Sciatic nerve (tissue), 2 donors: ENCODE data around the gene SEL1L3. TPM values are rescaled to one million over a fixed set of nuclear protein-coding genes. Genes with fewer than 3 reads are reported as not detected.
"Not testable (repeated sequence)": the region's sequence is repeated elsewhere in the genome, so short reads cannot be mapped to it uniquely, and the experiment has no call there.

Source experiments
- ATAC-seq: fragments of 200-7000 bp; cut with Tn5 transposase; one replicate; pipeline ENCODE4 v1.9.1; 2020; ENCODE audit warnings: mild to moderate bottlenecking, moderate library complexity
- DNase-seq: peaks from one replicate; pipeline ENCODE4 v3.0.0-alpha.2; 2020; ENCODE audit warnings: low spot score
- intact Hi-C: fragments of 100-400 bp; cut with DNase I; formaldehyde crosslinking; loops from one replicate; pipeline ENCODE4 v1.14.2; 2022
- total RNA-seq: library from RNA; stranded (reverse); fragmentation: NEBNext Ultra II Directional; extraction: Animal tissue kit (Norgen Biotek cat#: 25700); gene quantifications from one replicate; pipeline ENCODE4 v1.2.1, GENCODE V29; 2021
- donor health status: DM: no; HTN: no; CAD: no.
- donor health status: DM: no; HTN: no; CAD: no.

Gene SEL1L3
- total RNA-seq, 1 donor from 2014 or later: 17.1 TPM

- no peak for ATAC-seq
- intact Hi-C loops: no loop called here
- DNase-seq: no peak
These were observed 18.4 kb upstream of the SEL1L3 start for GRCh38 chr4:25881193-25881592.

- peak; percentile 32 for ATAC-seq
These were observed 17.3 kb upstream of the SEL1L3 start for GRCh38 chr4:25879991-25880651.

GRCh38 chr4:25879587-25879986, 16.8 kb upstream of the SEL1L3 start:
- ATAC-seq (no peak), DNase-seq (no peak)
- intact Hi-C loops: no loop called here

More at GRCh38 chr4:25879991-25880651, 17.3 kb upstream of the SEL1L3 start:
- DNase-seq: no peak
- intact Hi-C loops: no loop called here

- DNase-seq (no peak), ATAC-seq (no peak)
- intact Hi-C loops: no loop called here
These were observed 16.4 kb upstream of the SEL1L3 start for GRCh38 chr4:25879091-25879584.

- no peak for ATAC-seq
- intact Hi-C loops: no loop called here
- no peak for DNase-seq
These were observed 15.9 kb upstream of the SEL1L3 start for GRCh38 chr4:25878676-25879075.

- no peak for DNase-seq
- intact Hi-C loops: no loop called here
- ATAC-seq: no peak
These were observed 12.5 kb upstream of the SEL1L3 start for GRCh38 chr4:25875281-25875745.

GRCh38 chr4:25874655-25875054, 11.9 kb upstream of the SEL1L3 start:
- DNase-seq: no peak
- no peak for ATAC-seq
- intact Hi-C loops: no loop called here

- ATAC-seq (no peak), DNase-seq (no peak)
- intact Hi-C loops: no loop called here
These were observed 10.9 kb upstream of the SEL1L3 start for GRCh38 chr4:25873632-25874129.

- no peak for DNase-seq
- no peak for ATAC-seq
- intact Hi-C loops: no loop called here
These were observed 10.3 kb upstream of the SEL1L3 start for GRCh38 chr4:25872851-25873631.

GRCh38 chr4:25870081-25870480, 7.3 kb upstream of the SEL1L3 start:
- intact Hi-C loops: no loop called here
- no peak for ATAC-seq
- no peak for DNase-seq

GRCh38 chr4:25867781-25868294, 5.0 kb upstream of the SEL1L3 start:
- intact Hi-C loops: no loop called here
- ATAC-seq: no peak
- no peak for DNase-seq

GRCh38 chr4:25866401-25866800, 3.6 kb upstream of the SEL1L3 start:
- intact Hi-C loops, ATAC-seq, DNase-seq: not testable (repeated sequence)

GRCh38 chr4:25865586-25865985, 2.8 kb upstream of the SEL1L3 start:
- DNase-seq (no peak), ATAC-seq (no peak)
- intact Hi-C loops: no loop called here

GRCh38 chr4:25863831-25864418, 1.1 kb upstream of the SEL1L3 start:
- intact Hi-C loops: no loop called here
- no peak for DNase-seq
- ATAC-seq: no peak

GRCh38 chr4:25863347-25863784, 578 bp upstream of the SEL1L3 start:
- ATAC-seq (no peak), DNase-seq (no peak)
- intact Hi-C loops: no loop called here

GRCh38 chr4:25861951-25862410, 807 bp downstream of the SEL1L3 start:
- ATAC-seq: peak; percentile 40
- intact Hi-C loops: no loop called here
- no peak for DNase-seq

GRCh38 chr4:25861280-25861950, 1.4 kb downstream of the SEL1L3 start:
- intact Hi-C loops: no loop called here
- no peak for ATAC-seq

GRCh38 chr4:25860586-25861279, 2.1 kb downstream of the SEL1L3 start:
- ATAC-seq: peak; percentile 58
- intact Hi-C loops: no loop called here
- DNase-seq: no peak

More at GRCh38 chr4:25861280-25861950, 1.4 kb downstream of the SEL1L3 start:
- no peak for DNase-seq
